Kidney (tissue), 22 donors: ENCODE data around the gene RAPGEF6. TPM values are rescaled to one million over a fixed set of nuclear protein-coding genes. Genes with fewer than 3 reads are reported as not detected.

Source experiments
- DNase-seq, 5 donors: peaks; one replicate each; pipeline ENCODE4 v3.0.0-alpha.2; 2013 to 2020
- FAIRE-seq: peaks from 2 replicates; lab custom pipeline; 2012; peaks lifted over from hg19 to GRCh38; lab: Jason Lieb, UNC
- H3K27ac ChIP-seq, 2 donors: one replicate each; pipeline ENCODE4 v1.7.0; 2013; ENCODE audit warnings: low read depth in 2 of 2, low read length in 2 of 2, inconsistent platforms in 1 of 2
- H3K27me3 ChIP-seq: one replicate; pipeline ENCODE4 v1.7.1; 2013; ENCODE audit warnings: low read length, inconsistent platforms; ENCODE audit not compliant: control insufficient read depth, insufficient read depth
- H3K36me3 ChIP-seq, 3 donors: one replicate each; pipeline versions ENCODE4 v1.7.0 to v1.7.1; 2013; ENCODE audit warnings: low read length in 3 of 3, control low read depth in 1 of 3, inconsistent platforms in 1 of 3; ENCODE audit not compliant: insufficient read depth in 3 of 3, control insufficient read depth in 2 of 3
- H3K4me1 ChIP-seq, 3 donors: one replicate each; pipeline versions ENCODE4 v1.7.0 to v1.7.1; 2013; ENCODE audit warnings: low read length in 3 of 3, inconsistent platforms in 1 of 3, low read depth in 1 of 3; ENCODE audit not compliant: control insufficient read depth in 2 of 3, insufficient read depth in 2 of 3
- H3K4me3 ChIP-seq, 3 donors: one replicate each; pipeline versions ENCODE4 v1.7.0 to v1.8.1; 2013; ENCODE audit warnings: low read length in 3 of 3, control low read depth in 1 of 3, inconsistent platforms in 1 of 3
- H3K9ac ChIP-seq, 3 donors: one replicate each; pipeline versions ENCODE4 v1.7.0 to v1.7.1; 2013; ENCODE audit warnings: low read length in 3 of 3, control low read depth in 1 of 3, inconsistent platforms in 1 of 3
- H3K9me3 ChIP-seq, 3 donors: one replicate each; pipeline versions ENCODE4 v1.7.0 to v1.7.1; 2013; ENCODE audit warnings: low read length in 3 of 3, control low read depth in 1 of 3, inconsistent platforms in 1 of 3; ENCODE audit not compliant: control insufficient read depth in 2 of 3, insufficient read depth in 1 of 3
- intact Hi-C: fragments of 100-400 bp; cut with DNase I; formaldehyde crosslinking; loops from one replicate; pipeline ENCODE4 v1.11.1; 2022
- long read RNA-seq, 10 donors: library from polyadenylated mRNA in 1 of 10; unstranded in 1 of 10; transcript quantifications; one replicate each; pipeline ENCODE4 v2.0.0 and lab custom pipeline, GENCODE V29; 2021 to 2026
- polyA plus RNA-seq: library from polyadenylated mRNA; stranded (reverse); fragments of 350-450 nt; fragmentation: Illumina TruSeq; extraction: RNeasy Lipid Tissue Mini Kit (QIAGEN cat#74804); gene quantifications from one replicate; pipeline ENCODE4 v1.2.3, GENCODE V29; 2014; ENCODE audit warnings: low read depth, low replicate concordance; ENCODE audit not compliant: insufficient read depth
- total RNA-seq: library from RNA; stranded (reverse); fragmentation: NEBNext Ultra II Directional; extraction: Animal tissue kit (Norgen Biotek cat#: 25700); gene quantifications from one replicate; pipeline ENCODE4 v1.2.1, GENCODE V29; 2021
- TF ChIP-seq, protein P1 (sequence below): IDR thresholded peaks from 3 replicates; pipeline ENCODE4 v1.5.1; 2012; ENCODE audit warnings: mild to moderate bottlenecking, moderate library complexity, borderline replicate concordance; ENCODE audit not compliant: insufficient read depth; ENCODE audit errors: extremely low read depth
- donor health status: control.
- donor health status: control.
- donor health status: control.
- donor health status: control.
- donor health status: control.
- donor health status: DM: yes; HTN: yes; CAD: no.
- donor health status: Normal renal cell carcinoma (clear cell type).

Gene RAPGEF6, protein sequence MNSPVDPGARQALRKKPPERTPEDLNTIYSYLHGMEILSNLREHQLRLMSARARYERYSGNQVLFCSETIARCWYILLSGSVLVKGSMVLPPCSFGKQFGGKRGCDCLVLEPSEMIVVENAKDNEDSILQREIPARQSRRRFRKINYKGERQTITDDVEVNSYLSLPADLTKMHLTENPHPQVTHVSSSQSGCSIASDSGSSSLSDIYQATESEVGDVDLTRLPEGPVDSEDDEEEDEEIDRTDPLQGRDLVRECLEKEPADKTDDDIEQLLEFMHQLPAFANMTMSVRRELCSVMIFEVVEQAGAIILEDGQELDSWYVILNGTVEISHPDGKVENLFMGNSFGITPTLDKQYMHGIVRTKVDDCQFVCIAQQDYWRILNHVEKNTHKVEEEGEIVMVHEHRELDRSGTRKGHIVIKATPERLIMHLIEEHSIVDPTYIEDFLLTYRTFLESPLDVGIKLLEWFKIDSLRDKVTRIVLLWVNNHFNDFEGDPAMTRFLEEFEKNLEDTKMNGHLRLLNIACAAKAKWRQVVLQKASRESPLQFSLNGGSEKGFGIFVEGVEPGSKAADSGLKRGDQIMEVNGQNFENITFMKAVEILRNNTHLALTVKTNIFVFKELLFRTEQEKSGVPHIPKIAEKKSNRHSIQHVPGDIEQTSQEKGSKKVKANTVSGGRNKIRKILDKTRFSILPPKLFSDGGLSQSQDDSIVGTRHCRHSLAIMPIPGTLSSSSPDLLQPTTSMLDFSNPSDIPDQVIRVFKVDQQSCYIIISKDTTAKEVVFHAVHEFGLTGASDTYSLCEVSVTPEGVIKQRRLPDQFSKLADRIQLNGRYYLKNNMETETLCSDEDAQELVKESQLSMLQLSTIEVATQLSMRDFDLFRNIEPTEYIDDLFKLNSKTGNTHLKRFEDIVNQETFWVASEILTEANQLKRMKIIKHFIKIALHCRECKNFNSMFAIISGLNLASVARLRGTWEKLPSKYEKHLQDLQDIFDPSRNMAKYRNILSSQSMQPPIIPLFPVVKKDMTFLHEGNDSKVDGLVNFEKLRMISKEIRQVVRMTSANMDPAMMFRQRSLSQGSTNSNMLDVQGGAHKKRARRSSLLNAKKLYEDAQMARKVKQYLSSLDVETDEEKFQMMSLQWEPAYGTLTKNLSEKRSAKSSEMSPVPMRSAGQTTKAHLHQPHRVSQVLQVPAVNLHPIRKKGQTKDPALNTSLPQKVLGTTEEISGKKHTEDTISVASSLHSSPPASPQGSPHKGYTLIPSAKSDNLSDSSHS (N-terminal part only)
- 28.6 TPM for total RNA-seq
- polyA plus RNA-seq: 1.8 TPM
- long read RNA-seq, donor 1, partial matches to known transcripts: 0 of 1 reads
- long read RNA-seq, donor 1, other reads (novel, unspliced or antisense): 0 of 1 reads
- long read RNA-seq, donor 2: 0 reads
- long read RNA-seq, donor 3: 0 reads
- long read RNA-seq, donor 4, full-length matches to known transcripts: 1 of 1 reads
- long read RNA-seq, donor 4, partial matches to known transcripts: 0 of 1 reads
- long read RNA-seq, donor 4, other reads (novel, unspliced or antisense): 0 of 1 reads
- long read RNA-seq, donor 5: 0 reads
- long read RNA-seq, donor 6: 0 reads
- long read RNA-seq, donor 7, full-length matches to known transcripts: 2 of 4 reads
- long read RNA-seq, donor 7, partial matches to known transcripts: 2 of 4 reads
- long read RNA-seq, donor 7, other reads (novel, unspliced or antisense): 0 of 4 reads
- long read RNA-seq, donor 8, partial matches to known transcripts: 0 of 1 reads
- long read RNA-seq, donor 8, other reads (novel, unspliced or antisense): 0 of 1 reads
- long read RNA-seq, donor 9: 0 reads
- long read RNA-seq, donor 10, full-length matches to known transcripts: 1 of 1 reads
- long read RNA-seq, donor 10, partial matches to known transcripts: 0 of 1 reads
- long read RNA-seq, donor 10, other reads (novel, unspliced or antisense): 0 of 1 reads

DNA sequence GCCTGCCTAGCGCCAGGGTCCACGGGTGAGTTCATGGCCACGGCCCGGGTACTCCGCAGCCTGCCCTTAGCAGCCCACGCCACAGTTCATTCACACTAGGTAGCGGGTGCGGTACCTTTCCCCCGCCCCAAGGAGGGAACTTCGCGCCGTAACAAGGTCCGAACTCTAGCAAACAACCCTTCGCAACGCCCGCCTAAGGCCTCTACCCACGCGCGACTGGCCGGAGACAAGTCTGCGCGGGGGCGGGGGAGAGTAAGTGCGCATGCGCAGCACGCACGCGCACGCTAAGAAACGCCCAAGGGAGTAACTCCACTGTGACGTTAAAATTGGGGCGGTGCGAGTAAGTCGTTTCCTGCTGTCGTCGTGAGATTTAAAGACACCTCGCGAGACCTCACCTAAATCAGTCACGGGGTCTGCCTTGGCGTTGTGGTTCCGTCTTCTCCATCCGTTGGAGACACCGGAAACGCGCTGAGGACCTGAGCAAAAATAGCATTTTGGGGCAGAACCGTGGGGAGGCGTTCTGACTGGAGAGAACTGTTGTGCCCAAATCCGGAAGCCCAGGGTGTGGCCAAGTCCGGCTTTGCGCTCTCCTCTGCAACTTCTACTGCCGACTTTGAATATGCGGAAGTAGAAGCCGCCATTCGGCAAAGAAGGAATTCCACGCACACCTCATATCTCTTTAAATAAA lies at the start of gene RAPGEF6:
TSS of gene RAPGEF6 (minus strand) at position 234 of the 688 bp plus-strand sequence. CDS start at position 35, 199 bp downstream.
- Histone ChIP-seq H3K36me3 (no peaks in the 10 kb centered on the region), H3K27me3 (no peaks in the 10 kb centered on the region), H3K9me3 (no peaks in the 10 kb centered on the region), H3K4me1 (peaks cover 0 to 10% (median 4%) of the 10 kb centered on the region in 3 donors), H3K27ac (peak within 1 kb of the TSS; percentile 98), H3K4me3 (peak within 1 kb of the TSS; percentile 87 to 94 (median 89)), H3K9ac (peak within 1 kb of the TSS; percentile 90 to 99 (median 96))
- TF ChIP-seq, protein P1, sequence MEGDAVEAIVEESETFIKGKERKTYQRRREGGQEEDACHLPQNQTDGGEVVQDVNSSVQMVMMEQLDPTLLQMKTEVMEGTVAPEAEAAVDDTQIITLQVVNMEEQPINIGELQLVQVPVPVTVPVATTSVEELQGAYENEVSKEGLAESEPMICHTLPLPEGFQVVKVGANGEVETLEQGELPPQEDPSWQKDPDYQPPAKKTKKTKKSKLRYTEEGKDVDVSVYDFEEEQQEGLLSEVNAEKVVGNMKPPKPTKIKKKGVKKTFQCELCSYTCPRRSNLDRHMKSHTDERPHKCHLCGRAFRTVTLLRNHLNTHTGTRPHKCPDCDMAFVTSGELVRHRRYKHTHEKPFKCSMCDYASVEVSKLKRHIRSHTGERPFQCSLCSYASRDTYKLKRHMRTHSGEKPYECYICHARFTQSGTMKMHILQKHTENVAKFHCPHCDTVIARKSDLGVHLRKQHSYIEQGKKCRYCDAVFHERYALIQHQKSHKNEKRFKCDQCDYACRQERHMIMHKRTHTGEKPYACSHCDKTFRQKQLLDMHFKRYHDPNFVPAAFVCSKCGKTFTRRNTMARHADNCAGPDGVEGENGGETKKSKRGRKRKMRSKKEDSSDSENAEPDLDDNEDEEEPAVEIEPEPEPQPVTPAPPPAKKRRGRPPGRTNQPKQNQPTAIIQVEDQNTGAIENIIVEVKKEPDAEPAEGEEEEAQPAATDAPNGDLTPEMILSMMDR: peak; percentile 3
- FAIRE-seq: peak; percentile 96
- intact Hi-C loops: no loop called here
- DNase-seq: peak; percentile 98 to 100 (median 99)

DNA sequence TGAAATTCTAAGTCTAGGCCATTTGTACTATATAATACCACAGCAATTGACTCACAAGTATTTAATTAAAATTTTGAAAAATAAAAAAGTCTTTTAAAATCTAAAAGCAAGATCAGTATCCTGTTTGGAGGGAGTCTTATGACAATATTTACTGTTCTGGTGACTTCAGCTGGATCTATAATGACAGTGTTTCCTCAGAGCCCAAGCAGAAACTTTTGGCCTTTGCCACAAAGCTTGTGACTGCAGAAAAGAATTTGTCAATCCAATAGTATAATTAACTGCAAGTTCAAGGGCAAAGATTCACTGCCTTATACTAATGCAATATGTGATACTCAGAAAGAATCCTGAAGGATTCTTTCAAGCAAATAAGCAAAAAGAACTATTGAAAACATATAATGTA lies 49.6 kb upstream of the RAPGEF6 start:
- FAIRE-seq (no peak), DNase-seq (no peak)
- intact Hi-C loops: no loop called here
- no peak overlapping the region for H3K9ac ChIP-seq
- no peak overlapping the region for H3K27ac ChIP-seq
- H3K9me3 ChIP-seq: no peaks in the 10 kb centered on the region
- peaks cover 0 to 3% (median 3%) of the 10 kb centered on the region in 3 donors for H3K36me3 ChIP-seq
- TF ChIP-seq, protein P1: no peak
- H3K4me1 ChIP-seq: no peaks in the 10 kb centered on the region
- H3K27me3 ChIP-seq: no peaks in the 10 kb centered on the region
- no peak overlapping the region for H3K4me3 ChIP-seq
